ENCODE data around the gene EDC4.

EDC4 gene

DNA sequence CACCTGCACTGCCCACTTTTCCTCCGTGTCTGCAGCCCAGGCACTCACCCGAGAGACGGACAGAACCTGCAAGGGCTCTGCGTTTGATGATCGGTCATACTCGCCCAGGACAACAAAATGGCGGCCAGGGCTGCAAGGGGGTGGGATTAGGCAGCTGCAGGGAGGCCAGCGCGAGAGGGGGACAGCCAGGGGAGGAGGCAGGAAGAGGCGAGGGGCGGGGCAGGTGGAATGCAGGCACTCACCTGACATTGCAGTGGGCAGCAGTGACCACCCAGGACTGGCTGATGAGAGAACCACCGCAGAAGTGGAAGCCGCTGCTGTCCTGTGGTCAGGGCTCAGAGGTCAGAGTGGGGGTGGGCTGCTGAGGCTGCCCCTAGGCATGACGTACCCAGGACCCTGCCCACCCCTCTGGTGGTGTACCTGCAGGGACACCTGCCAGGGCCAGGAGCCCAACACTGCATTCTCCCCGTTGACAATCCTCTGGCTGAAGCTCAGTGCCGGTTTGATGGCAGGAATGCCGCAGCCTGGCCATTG is 57.9 kb downstream of the EDC4 start:
- H3K4me3 ChIP-seq (replicated peaks; ENCODE audit: insufficient read depth, low read length) = no peak overlapping the region
- DNase-seq (ENCODE audit: low read depth in 1 of 2, low spot score in 1 of 2) = no peak
- TF ChIP-seq POLR2AphosphoS5 (IDR thresholded peaks at IDR 0.05; ENCODE audit: low read depth) = no peak; the same call in 1 of the 2 replicates
- TF ChIP-seq, protein P1, sequence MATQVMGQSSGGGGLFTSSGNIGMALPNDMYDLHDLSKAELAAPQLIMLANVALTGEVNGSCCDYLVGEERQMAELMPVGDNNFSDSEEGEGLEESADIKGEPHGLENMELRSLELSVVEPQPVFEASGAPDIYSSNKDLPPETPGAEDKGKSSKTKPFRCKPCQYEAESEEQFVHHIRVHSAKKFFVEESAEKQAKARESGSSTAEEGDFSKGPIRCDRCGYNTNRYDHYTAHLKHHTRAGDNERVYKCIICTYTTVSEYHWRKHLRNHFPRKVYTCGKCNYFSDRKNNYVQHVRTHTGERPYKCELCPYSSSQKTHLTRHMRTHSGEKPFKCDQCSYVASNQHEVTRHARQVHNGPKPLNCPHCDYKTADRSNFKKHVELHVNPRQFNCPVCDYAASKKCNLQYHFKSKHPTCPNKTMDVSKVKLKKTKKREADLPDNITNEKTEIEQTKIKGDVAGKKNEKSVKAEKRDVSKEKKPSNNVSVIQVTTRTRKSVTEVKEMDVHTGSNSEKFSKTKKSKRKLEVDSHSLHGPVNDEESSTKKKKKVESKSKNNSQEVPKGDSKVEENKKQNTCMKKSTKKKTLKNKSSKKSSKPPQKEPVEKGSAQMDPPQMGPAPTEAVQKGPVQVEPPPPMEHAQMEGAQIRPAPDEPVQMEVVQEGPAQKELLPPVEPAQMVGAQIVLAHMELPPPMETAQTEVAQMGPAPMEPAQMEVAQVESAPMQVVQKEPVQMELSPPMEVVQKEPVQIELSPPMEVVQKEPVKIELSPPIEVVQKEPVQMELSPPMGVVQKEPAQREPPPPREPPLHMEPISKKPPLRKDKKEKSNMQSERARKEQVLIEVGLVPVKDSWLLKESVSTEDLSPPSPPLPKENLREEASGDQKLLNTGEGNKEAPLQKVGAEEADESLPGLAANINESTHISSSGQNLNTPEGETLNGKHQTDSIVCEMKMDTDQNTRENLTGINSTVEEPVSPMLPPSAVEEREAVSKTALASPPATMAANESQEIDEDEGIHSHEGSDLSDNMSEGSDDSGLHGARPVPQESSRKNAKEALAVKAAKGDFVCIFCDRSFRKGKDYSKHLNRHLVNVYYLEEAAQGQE (IDR thresholded peaks at IDR 0.05; ENCODE audit: insufficient replicate concordance, low read depth) = no peak
- no peak for TF ChIP-seq SPI1 (IDR thresholded peaks at IDR 0.05; ENCODE audit: borderline replicate concordance, low read depth)
- TF ChIP-seq, protein P2, sequence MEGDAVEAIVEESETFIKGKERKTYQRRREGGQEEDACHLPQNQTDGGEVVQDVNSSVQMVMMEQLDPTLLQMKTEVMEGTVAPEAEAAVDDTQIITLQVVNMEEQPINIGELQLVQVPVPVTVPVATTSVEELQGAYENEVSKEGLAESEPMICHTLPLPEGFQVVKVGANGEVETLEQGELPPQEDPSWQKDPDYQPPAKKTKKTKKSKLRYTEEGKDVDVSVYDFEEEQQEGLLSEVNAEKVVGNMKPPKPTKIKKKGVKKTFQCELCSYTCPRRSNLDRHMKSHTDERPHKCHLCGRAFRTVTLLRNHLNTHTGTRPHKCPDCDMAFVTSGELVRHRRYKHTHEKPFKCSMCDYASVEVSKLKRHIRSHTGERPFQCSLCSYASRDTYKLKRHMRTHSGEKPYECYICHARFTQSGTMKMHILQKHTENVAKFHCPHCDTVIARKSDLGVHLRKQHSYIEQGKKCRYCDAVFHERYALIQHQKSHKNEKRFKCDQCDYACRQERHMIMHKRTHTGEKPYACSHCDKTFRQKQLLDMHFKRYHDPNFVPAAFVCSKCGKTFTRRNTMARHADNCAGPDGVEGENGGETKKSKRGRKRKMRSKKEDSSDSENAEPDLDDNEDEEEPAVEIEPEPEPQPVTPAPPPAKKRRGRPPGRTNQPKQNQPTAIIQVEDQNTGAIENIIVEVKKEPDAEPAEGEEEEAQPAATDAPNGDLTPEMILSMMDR (IDR thresholded peaks at IDR 0.05; ENCODE audit: insufficient read depth, low read length) = no peak
- TF ChIP-seq GABPA (IDR thresholded peaks at IDR 0.05; ENCODE audit: low read depth) = no peak
- H3K27me3 ChIP-seq (ENCODE audit: insufficient read depth, poor library complexity, severe bottlenecking) = no peaks in the 10 kb centered on the region
- no peak overlapping the region for H3K27ac ChIP-seq (replicated peaks)
